Measurements from ENCODE around the gene SH3D19.

GRCh38 chr4:151099976-151100417 lies 225.4 kb downstream of the SH3D19 start:
- TF ChIP-seq TAF1 (IDR thresholded peaks at IDR 0.05; ENCODE audit: borderline replicate concordance, insufficient read depth, low read length) = no peak
- TF ChIP-seq POLR2AphosphoS5 (IDR thresholded peaks at IDR 0.05; ENCODE audit: low read depth, low read length) = no peak
- TF ChIP-seq REST (IDR thresholded peaks at IDR 0.05; ENCODE audit: insufficient read depth in 1 of 2, low read depth in 2 of 2, low read length in 2 of 2) = no peak

Measured in PFSK-1 (cell line).